Activated T-cell treated with anti-CD3 and anti-CD28 coated beads for 4 hours (primary cell): Measurements from ENCODE around the gene C2CD4B.

Experiments used
- DNase-seq: peaks from one replicate; pipeline ENCODE4 v3.0.0-alpha.2; 2020

Gene C2CD4B

DNA sequence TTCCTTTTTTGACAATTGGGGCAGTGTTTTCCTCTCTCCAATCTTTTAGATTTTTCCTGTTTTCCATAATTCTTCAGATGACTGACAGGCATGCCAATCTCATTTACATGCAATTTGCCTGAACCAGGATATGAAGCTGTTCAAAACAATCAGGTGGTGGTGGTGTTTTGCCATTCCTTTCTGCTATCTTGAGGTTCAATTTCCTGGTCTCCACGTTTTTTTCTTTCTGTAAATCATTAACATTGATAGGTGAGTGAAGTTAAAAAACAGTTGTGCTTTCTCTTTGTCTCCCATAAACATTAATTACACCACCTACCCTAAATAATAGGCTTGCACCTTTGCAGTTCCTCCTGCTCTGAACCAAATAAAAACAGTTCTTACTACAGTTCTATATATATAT is 49.2 kb downstream of the C2CD4B start:
- no peak for DNase-seq
